GM06990 (cell line): Measurements from ENCODE around the gene EIF3A.
"Not testable (repeated sequence)": the region's sequence is repeated elsewhere in the genome, so short reads cannot be mapped to it uniquely, and the experiment has no call there.

Experiments used
- DNase-seq: peaks from one replicate; pipeline ENCODE4 v3.0.0-alpha.2; 2011; ENCODE audit not compliant: insufficient read length; ENCODE audit errors: extremely low read depth
- H3K27me3 ChIP-seq: replicated peaks from 2 replicates; pipeline ENCODE4 v1.6.0; 2011; ENCODE audit warnings: low read length; ENCODE audit not compliant: control insufficient read depth, insufficient read depth
- H3K36me3 ChIP-seq: 2 replicates; pipeline ENCODE4 v1.5.1; 2011; ENCODE audit warnings: low read length; ENCODE audit not compliant: control insufficient read depth, insufficient read depth
- H3K4me3 ChIP-seq: replicated peaks from 2 replicates; pipeline ENCODE4 v1.5.1; 2011; ENCODE audit warnings: low read depth, mild to moderate bottlenecking, control low read depth, low read length
- TF ChIP-seq, protein P1 (sequence below): IDR thresholded peaks from 2 replicates; pipeline ENCODE4 v1.5.1; 2011; ENCODE audit warnings: low read length, control low read depth, mild to moderate bottlenecking, inconsistent platforms; ENCODE audit not compliant: insufficient read depth, poor library complexity, severe bottlenecking

The EIF3A gene

DNA sequence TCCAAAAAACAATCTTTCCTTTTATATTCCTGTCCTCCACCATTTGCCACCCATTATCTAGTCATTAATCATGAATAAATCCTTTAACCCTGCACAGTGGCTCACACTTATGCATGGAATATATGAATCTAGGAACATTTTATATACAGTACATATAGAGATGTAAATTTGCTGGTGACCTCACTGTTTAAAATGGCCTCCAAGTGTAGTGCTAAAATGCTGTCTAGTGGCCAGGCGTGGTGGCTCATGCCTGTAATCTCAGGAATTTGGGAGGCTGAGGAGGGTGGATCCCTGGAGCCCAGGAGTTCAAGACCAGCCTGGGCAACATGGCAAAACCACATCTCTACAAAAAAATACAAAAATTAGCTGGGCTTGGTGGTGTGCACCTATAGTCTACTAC, 41.5 kb downstream of the EIF3A start:
- TF ChIP-seq, protein P1, sequence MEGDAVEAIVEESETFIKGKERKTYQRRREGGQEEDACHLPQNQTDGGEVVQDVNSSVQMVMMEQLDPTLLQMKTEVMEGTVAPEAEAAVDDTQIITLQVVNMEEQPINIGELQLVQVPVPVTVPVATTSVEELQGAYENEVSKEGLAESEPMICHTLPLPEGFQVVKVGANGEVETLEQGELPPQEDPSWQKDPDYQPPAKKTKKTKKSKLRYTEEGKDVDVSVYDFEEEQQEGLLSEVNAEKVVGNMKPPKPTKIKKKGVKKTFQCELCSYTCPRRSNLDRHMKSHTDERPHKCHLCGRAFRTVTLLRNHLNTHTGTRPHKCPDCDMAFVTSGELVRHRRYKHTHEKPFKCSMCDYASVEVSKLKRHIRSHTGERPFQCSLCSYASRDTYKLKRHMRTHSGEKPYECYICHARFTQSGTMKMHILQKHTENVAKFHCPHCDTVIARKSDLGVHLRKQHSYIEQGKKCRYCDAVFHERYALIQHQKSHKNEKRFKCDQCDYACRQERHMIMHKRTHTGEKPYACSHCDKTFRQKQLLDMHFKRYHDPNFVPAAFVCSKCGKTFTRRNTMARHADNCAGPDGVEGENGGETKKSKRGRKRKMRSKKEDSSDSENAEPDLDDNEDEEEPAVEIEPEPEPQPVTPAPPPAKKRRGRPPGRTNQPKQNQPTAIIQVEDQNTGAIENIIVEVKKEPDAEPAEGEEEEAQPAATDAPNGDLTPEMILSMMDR: no peak
- no peak overlapping the region for H3K4me3 ChIP-seq
- H3K36me3 ChIP-seq: peaks cover 34% of the 10 kb centered on the region
- no peaks in the 10 kb centered on the region for H3K27me3 ChIP-seq
- DNase-seq: no peak

DNA sequence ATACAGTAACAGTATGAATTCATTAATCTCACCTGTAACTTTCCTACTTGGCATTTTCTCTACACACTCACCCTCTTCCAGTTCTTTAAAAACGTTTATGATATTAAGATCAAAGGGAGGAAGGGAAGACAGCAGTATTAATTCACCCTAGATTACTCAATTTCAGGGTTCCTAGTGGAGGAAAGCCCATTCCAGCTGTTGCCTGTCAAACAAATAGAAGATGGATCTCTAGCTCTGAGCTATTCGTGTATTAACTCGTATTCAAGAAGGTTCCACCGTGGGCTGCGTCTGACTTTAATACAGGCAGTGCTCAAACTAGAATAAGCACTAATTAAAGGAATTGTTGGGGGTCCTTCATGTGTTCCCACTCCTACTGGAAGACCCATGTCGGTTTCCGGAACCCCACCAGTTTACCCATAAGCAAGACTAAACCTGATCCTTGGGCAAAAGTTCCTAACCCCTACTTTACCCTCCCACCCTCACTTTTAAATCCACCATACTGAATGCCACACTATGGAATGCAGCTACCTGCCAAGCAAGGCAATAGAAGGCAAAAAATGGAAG, 49.0 kb downstream of the EIF3A start:
- TF ChIP-seq, protein P1: no peak
- H3K4me3 ChIP-seq: peak overlapping the region; percentile 46; the same call in 1 of the 2 replicates
- no peak for DNase-seq
- no peaks in the 10 kb centered on the region for H3K27me3 ChIP-seq
- H3K36me3 ChIP-seq: peaks cover 3% of the 10 kb centered on the region

DNA sequence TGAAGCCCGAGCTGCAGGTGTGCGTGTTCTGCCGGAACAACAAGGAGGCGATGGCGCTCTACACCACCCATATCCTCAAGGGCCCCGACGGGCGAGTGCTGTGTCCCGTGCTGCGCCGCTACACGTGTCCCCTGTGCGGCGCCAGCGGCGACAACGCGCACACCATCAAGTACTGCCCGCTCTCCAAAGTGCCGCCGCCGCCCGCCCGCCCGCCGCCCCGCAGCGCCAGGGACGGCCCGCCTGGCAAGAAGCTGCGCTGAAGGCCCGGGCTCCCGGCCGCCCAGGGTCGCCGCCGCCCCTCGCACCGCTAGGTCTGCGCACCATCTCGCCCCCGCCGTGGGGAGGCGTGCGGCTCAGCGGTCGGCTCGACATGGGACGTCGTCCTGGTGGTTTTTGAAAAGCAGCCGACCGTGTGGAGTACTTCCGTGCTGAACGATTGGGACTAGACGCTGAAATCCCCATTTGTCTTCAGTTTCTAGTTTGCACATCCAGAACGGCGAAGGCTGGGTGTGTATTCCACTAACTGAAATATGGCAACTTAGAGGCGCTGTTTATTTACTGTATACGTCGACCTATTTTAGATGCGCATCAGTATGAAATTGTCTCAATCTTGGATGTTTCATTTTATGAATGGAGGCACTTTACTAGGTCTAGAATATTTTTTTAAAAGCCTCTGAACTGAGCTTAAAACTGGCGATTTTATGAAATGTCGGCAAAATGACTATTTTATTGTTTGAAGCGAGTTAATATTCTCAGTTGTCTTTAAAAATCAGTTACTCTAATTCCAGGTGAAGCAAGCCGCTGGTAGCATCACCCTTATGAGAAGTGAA, 50.0 kb downstream of the EIF3A start:
- peak; percentile 82 for DNase-seq
- TF ChIP-seq, protein P1: peak; percentile 5
- peak overlapping the region; percentile 46 for H3K4me3 ChIP-seq
- no peaks in the 10 kb centered on the region for H3K27me3 ChIP-seq
- peaks cover 2% of the 10 kb centered on the region for H3K36me3 ChIP-seq

DNA sequence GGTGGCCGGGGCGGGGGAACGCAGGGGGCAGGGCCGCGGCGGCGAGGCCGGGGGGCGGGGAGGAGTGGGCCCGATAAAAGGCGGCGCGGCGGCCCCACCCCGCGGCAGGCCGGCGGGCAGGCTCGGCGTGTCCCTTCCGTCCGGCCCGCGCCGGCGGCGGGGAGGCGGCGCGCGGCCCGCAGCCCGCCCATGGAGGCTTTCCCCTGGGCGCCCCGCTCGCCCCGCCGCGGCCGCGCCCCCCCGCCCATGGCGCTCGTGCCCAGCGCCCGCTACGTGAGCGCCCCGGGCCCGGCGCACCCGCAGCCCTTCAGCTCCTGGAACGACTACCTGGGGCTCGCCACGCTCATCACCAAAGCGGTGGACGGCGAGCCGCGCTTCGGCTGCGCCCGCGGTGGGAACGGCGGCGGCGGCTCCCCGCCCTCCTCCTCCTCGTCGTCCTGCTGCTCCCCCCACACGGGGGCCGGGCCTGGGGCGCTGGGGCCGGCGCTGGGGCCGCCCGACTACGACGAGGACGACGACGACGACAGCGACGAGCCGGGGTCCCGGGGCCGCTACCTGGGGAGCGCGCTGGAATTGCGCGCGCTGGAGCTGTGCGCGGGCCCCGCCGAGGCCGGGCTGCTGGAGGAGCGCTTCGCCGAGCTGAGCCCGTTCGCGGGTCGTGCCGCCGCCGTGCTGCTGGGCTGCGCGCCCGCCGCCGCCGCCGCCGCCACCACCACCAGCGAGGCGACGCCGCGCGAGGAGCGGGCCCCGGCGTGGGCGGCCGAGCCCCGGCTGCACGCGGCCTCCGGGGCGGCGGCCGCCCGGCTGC, 50.8 kb downstream of the EIF3A start, which contains the start of gene NANOS1:
Gene NANOS1 (plus strand): TSS at position 102 of the 808 bp plus-strand sequence. CDS start 88 bp downstream, at position 190.
- TF ChIP-seq, protein P1: no peak
- DNase-seq: peak; percentile 50
- H3K27me3 ChIP-seq: no peaks in the 10 kb centered on the region
- H3K36me3 ChIP-seq: peaks cover 2% of the 10 kb centered on the region
- peak within 1 kb of the TSS; percentile 52 for H3K4me3 ChIP-seq

DNA sequence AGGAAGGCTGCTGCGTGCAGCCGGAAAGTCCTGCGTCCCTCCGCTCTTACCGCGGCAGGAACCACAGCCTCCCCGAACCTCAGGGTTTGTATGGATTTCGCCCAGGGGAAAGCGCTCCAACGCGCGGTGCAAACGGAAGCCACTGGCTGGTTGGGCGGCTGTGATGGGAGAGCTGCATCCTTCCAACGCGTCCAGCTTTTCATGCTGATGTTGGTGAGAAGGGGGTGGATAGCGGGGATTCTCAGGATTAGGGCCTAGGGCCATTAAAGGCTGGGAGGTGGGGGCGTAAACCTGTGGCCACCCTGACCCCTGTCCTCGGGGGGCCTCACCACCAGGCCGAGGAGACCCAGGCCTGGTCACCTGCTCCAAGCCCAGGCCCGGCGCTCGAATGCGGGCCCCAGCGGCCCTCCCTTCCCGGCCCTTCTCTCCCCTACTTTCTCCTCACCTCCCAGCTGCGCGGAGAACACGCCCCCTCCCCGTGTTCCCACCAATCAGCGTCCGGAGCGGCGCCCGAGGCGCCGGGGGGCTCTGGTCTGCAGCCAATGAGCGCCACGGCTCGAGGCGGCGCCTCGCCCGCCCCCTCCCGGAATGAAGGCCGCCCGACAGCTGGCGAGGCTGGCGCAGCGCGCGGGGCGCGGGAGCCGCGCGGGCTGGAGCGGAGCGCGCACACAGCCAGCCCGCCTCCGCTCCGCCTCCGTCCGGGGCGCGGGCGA, 51.6 kb downstream of the EIF3A start:
- DNase-seq: peak; percentile 90
- H3K27me3 ChIP-seq: no peaks in the 10 kb centered on the region
- H3K36me3 ChIP-seq: peaks cover 2% of the 10 kb centered on the region
- TF ChIP-seq, protein P1: no peak
- H3K4me3 ChIP-seq: peak overlapping the region; percentile 45

DNA sequence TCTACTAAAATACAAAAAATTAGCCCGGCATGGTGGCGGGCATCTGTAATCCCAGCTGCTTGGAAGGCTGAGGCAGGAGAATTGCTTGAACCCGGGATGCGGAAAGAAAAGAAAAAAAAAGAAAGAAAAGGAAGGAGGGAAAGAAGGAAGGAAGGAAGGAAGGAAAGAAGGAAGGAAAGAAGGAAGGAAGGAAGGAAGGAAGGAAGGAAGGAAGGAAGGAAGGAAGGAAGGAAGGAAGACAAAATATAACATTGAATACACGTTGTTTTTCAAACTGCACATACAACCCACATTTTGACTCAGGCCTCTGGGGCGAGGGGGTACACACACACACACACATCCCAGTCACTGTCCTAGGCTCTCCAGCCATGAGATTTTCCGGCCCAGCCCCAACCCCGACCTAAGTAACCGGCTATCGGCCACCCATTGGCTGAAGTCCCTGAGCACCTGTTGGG, 52.1 kb downstream of the EIF3A start:
- DNase-seq, H3K36me3 ChIP-seq, H3K27me3 ChIP-seq: not testable (repeated sequence)
- H3K4me3 ChIP-seq: 0 out of 2 replicates have a peak overlapping the region, but pooled peaks have one; percentile 45
